Measurements from ENCODE around the gene CNTLN. TPM values are rescaled to one million over a fixed set of nuclear protein-coding genes. Genes with fewer than 3 reads are reported as not detected.

Gene CNTLN
- total and polyA plus RNA-seq, 2 experiments from 2014 or later, result 17.7 to 21.8 TPM

DNA sequence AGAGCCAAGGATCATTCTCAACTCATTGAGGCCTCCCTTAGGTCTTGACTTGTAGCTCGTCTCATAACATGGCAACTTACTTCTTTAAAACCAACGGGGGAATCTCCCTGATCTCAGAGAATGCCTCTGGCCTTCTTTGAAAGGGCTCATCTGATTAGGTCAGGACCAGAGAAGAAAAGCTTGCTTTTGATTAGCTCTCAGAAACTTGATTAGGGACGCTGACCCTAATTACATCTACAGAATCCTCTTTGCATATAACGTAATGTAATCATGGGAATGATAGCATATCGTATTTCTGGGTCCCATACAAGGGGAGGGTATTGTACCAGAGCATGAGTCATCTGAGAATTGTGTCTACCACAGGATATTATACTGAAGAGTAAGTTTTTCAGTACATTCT lies 318.9 kb downstream of the CNTLN start:
- H3K36me3 ChIP-seq (ENCODE audit: insufficient read depth), result no peaks in the 10 kb centered on the region; the same call in 1 of the 2 replicates
- TF ChIP-seq EZH2 (IDR thresholded peaks at IDR 0.05; ENCODE audit: low read depth, unreplicated experiment) (no peak), JUNB (IDR thresholded peaks at IDR 0.05; ENCODE audit: unreplicated experiment) (no peak), CREB1 (CRISPR knock-in tag; IDR thresholded peaks at IDR 0.05; ENCODE audit: low read depth) (no peak), STAT1 (IDR thresholded peaks at IDR 0.05; ENCODE audit: unreplicated experiment) (no peak), EZH2phosphoT487 (IDR thresholded peaks at IDR 0.05; ENCODE audit: unreplicated experiment) (no peak), NANOG (IDR thresholded peaks at IDR 0.05; ENCODE audit: borderline replicate concordance) (no peak)
- H3F3A ChIP-seq (replicated peaks; ENCODE audit: low read depth), result no peaks in the 10 kb centered on the region
- no peaks in the 10 kb centered on the region for H3K4me1 Mint-ChIP-seq
- H3K36me3 Mint-ChIP-seq (ENCODE audit: low read depth), result no peaks in the 10 kb centered on the region
- H3K4me3 Mint-ChIP-seq, result no peak overlapping the region
- H3K4me1 ChIP-seq (ENCODE audit: insufficient read depth), result no peaks in the 10 kb centered on the region
- no peak overlapping the region for H3K4me2 ChIP-seq
- no peaks in the 10 kb centered on the region for H3K27me3 ChIP-seq (ENCODE audit: insufficient read depth)
- DNase-seq (ENCODE audit: low spot score) (no peak), ATAC-seq (no peak)
- H3K27ac Mint-ChIP-seq, result no peak overlapping the region
- H3K9me3 Mint-ChIP-seq, result no peaks in the 10 kb centered on the region
- H3K27me3 Mint-ChIP-seq (ENCODE audit: insufficient read depth, low read depth, poor library complexity), result peaks cover 2% of the 10 kb centered on the region
- no peak overlapping the region for H2AFZ ChIP-seq
- no peaks in the 10 kb centered on the region for H3K9me2 ChIP-seq (ENCODE audit: insufficient read depth)
- no peaks in the 10 kb centered on the region for H3K79me2 ChIP-seq (replicated peaks; ENCODE audit: insufficient read depth)
- H3K27ac ChIP-seq (ENCODE audit: low read depth), result no peak overlapping the region
- H4K20me1 ChIP-seq (replicated peaks; ENCODE audit: insufficient read depth), result no peaks in the 10 kb centered on the region
- no peak overlapping the region for H3K4me3 ChIP-seq

DNA sequence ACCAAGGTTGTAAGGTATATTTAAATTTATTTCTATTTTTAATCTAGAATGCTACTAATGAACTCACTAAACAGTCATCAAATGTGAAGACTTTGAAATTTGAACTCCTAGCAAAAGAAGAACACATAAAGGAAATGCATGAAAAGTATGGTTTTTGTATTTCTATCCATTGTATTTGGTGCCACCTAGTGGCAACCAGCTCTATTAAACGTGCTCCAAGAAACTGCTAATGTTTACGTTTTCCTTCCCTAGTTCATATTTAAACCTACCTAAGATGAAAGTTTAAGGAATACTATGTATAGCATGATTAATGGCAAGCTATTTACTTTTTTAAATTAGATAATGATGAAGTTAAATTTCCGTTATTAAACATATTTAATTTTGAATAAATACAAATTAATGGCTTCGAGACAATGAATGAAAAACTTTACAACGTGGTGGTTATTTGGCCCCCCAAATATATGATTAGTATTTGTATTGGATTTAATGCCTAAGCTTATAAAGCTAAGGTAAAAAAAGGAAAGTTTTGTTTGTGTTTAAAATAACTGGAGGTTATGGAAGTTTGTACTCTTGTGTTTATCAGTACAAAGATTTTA lies 328.1 kb downstream of the CNTLN start:
- DNase-seq (ENCODE audit: low spot score), result peak; percentile 78
- Histone ChIP-seq H2AFZ (no peak overlapping the region), H3K79me2 (replicated peaks; ENCODE audit: insufficient read depth) (no peaks in the 10 kb centered on the region), H4K20me1 (replicated peaks; ENCODE audit: insufficient read depth) (no peaks in the 10 kb centered on the region), H3K4me2 (no peak overlapping the region), H3K4me1 (ENCODE audit: insufficient read depth) (no peaks in the 10 kb centered on the region), H3K4me3 (no peak overlapping the region), H3F3A (replicated peaks; ENCODE audit: low read depth) (no peaks in the 10 kb centered on the region), H3K27ac (ENCODE audit: low read depth) (no peak overlapping the region), H3K9me2 (ENCODE audit: insufficient read depth) (no peaks in the 10 kb centered on the region), H3K27me3 (ENCODE audit: insufficient read depth) (no peaks in the 10 kb centered on the region), H3K36me3 (ENCODE audit: insufficient read depth) (no peaks in the 10 kb centered on the region)
- TF ChIP-seq, protein P1, sequence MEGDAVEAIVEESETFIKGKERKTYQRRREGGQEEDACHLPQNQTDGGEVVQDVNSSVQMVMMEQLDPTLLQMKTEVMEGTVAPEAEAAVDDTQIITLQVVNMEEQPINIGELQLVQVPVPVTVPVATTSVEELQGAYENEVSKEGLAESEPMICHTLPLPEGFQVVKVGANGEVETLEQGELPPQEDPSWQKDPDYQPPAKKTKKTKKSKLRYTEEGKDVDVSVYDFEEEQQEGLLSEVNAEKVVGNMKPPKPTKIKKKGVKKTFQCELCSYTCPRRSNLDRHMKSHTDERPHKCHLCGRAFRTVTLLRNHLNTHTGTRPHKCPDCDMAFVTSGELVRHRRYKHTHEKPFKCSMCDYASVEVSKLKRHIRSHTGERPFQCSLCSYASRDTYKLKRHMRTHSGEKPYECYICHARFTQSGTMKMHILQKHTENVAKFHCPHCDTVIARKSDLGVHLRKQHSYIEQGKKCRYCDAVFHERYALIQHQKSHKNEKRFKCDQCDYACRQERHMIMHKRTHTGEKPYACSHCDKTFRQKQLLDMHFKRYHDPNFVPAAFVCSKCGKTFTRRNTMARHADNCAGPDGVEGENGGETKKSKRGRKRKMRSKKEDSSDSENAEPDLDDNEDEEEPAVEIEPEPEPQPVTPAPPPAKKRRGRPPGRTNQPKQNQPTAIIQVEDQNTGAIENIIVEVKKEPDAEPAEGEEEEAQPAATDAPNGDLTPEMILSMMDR (conservative IDR thresholded peaks at IDR 0.05; ENCODE audit: low read depth in 2 of 2), result peak; percentile 73 to 92
- TF ChIP-seq STAT1 (IDR thresholded peaks at IDR 0.05; ENCODE audit: unreplicated experiment), result no peak
- no peak overlapping the region for H3K27ac Mint-ChIP-seq
- H3K4me3 Mint-ChIP-seq, result no peak overlapping the region
- no peak for ATAC-seq
- H3K4me1 Mint-ChIP-seq, result peaks cover 3% of the 10 kb centered on the region; the same call in 1 of the 3 replicates
- no peaks in the 10 kb centered on the region for H3K36me3 Mint-ChIP-seq (ENCODE audit: low read depth)
- no peaks in the 10 kb centered on the region for H3K27me3 Mint-ChIP-seq (ENCODE audit: insufficient read depth, low read depth, poor library complexity)
- no peaks in the 10 kb centered on the region for H3K9me3 Mint-ChIP-seq

DNA sequence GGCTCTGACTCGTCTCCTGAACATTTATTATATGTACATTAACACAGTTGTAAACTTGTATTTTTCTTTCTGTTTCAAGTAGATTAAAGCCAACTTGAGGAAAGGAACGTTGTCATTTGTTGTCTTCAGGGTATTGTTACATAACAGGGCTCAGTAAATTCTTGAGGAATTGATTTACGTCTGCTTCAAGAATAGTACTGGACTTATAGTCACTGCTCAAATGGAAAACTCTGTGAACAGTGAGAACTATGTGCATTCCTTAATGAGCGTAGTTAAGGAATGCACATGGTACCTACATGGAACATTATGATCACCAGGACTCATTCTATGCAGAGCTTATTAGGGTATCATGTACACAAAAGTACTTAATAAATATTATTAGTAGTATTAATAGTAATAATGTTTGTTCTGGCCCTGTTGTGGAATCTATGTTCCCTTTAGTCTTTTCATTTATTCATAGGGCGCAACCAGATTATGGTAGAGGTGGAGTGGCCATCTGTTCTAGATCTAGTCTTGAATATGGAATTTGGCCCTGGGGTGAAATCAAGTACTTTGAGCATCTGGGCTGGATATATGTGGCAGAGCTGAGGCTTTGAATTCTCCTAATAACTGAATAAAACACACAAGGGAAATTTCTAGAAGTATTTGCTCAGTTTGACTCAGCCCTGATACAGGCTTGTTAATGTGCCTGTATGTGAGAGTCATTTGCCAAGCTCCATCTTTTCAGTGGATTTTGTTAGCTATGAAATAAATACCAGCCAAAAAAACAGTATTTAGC lies 335.4 kb downstream of the CNTLN start:
- no peak overlapping the region for H3K27ac ChIP-seq (ENCODE audit: low read depth)
- no peaks in the 10 kb centered on the region for H3K4me1 ChIP-seq (ENCODE audit: insufficient read depth)
- no peak overlapping the region for H3K4me3 ChIP-seq
- H4K20me1 ChIP-seq (replicated peaks; ENCODE audit: insufficient read depth), result no peaks in the 10 kb centered on the region
- no peaks in the 10 kb centered on the region for H3K9me2 ChIP-seq (ENCODE audit: insufficient read depth)
- no peak for DNase-seq (ENCODE audit: low spot score)
- H3K79me2 ChIP-seq (replicated peaks; ENCODE audit: insufficient read depth), result no peaks in the 10 kb centered on the region
- Mint-ChIP-seq H3K36me3 (ENCODE audit: low read depth) (no peaks in the 10 kb centered on the region), H3K9me3 (no peaks in the 10 kb centered on the region), H3K4me3 (no peak overlapping the region), H3K27ac (no peak overlapping the region), H3K27me3 (ENCODE audit: insufficient read depth, low read depth, poor library complexity) (no peaks in the 10 kb centered on the region), H3K4me1 (no peaks in the 10 kb centered on the region)
- no peaks in the 10 kb centered on the region for H3F3A ChIP-seq (replicated peaks; ENCODE audit: low read depth)
- no peak overlapping the region for H3K4me2 ChIP-seq
- no peak overlapping the region for H2AFZ ChIP-seq
- no peak for ATAC-seq
- no peaks in the 10 kb centered on the region for H3K36me3 ChIP-seq (ENCODE audit: insufficient read depth)
- no peaks in the 10 kb centered on the region for H3K27me3 ChIP-seq (ENCODE audit: insufficient read depth)
- TF ChIP-seq CREB1 (CRISPR knock-in tag; IDR thresholded peaks at IDR 0.05; ENCODE audit: low read depth) (no peak), EZH2 (IDR thresholded peaks at IDR 0.05; ENCODE audit: low read depth, unreplicated experiment) (no peak), ZNF331 (CRISPR knock-in tag; IDR thresholded peaks at IDR 0.05; ENCODE audit: low read depth) (no peak), EZH2phosphoT487 (IDR thresholded peaks at IDR 0.05; ENCODE audit: unreplicated experiment) (no peak), STAT1 (IDR thresholded peaks at IDR 0.05; ENCODE audit: unreplicated experiment) (no peak)
- TF ChIP-seq, protein P1 (conservative IDR thresholded peaks at IDR 0.05; ENCODE audit: low read depth in 2 of 2), result no peak
- TF ChIP-seq, protein P2, sequence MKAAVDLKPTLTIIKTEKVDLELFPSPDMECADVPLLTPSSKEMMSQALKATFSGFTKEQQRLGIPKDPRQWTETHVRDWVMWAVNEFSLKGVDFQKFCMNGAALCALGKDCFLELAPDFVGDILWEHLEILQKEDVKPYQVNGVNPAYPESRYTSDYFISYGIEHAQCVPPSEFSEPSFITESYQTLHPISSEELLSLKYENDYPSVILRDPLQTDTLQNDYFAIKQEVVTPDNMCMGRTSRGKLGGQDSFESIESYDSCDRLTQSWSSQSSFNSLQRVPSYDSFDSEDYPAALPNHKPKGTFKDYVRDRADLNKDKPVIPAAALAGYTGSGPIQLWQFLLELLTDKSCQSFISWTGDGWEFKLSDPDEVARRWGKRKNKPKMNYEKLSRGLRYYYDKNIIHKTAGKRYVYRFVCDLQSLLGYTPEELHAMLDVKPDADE (IDR thresholded peaks at IDR 0.05), result no peak
